Trophoblast cell (in vitro differentiated cells and primary cell): ENCODE measurements around the gene DHX35.

Source experiments
- DNase-seq, 2 donors: peaks; one replicate each; pipeline ENCODE4 v3.0.0-alpha.2; 2016
- H2AFZ ChIP-seq: 2 replicates; pipeline ENCODE4 v1.6.1; 2013; ENCODE audit warnings: low read length, moderate library complexity, mild to moderate bottlenecking; ENCODE audit not compliant: insufficient read depth, poor library complexity
- H2AK5ac ChIP-seq: 2 replicates; pipeline ENCODE4 v1.6.1; 2013; ENCODE audit warnings: mild to moderate bottlenecking, low read length
- H2BK120ac ChIP-seq: 2 replicates; pipeline ENCODE4 v1.6.1; 2013; ENCODE audit warnings: low read length, mild to moderate bottlenecking, moderate library complexity; ENCODE audit not compliant: insufficient read depth, poor library complexity
- H2BK12ac ChIP-seq: 2 replicates; pipeline ENCODE4 v1.6.1; 2013; ENCODE audit warnings: mild to moderate bottlenecking, low read length, moderate library complexity
- H2BK5ac ChIP-seq: 2 replicates; pipeline ENCODE4 v1.6.1; 2013; ENCODE audit warnings: low read length, low read depth, moderate library complexity, mild to moderate bottlenecking; ENCODE audit not compliant: poor library complexity
- H3K14ac ChIP-seq: 2 replicates; pipeline ENCODE4 v1.6.1; 2013; ENCODE audit warnings: mild to moderate bottlenecking, low read length
- H3K18ac ChIP-seq: 2 replicates; pipeline ENCODE4 v1.6.1; 2013; ENCODE audit warnings: mild to moderate bottlenecking, low read length
- H3K23ac ChIP-seq: 2 replicates; pipeline ENCODE4 v1.6.1; 2013; ENCODE audit warnings: low read length
- H3K27ac ChIP-seq: 2 replicates; pipeline ENCODE4 v1.5.1; 2013; ENCODE audit warnings: low read depth, mild to moderate bottlenecking, inconsistent platforms, low read length, moderate library complexity
- H3K27me3 ChIP-seq: 2 replicates; pipeline ENCODE4 v1.6.1; 2013; ENCODE audit warnings: inconsistent platforms, mild to moderate bottlenecking, low read length, moderate library complexity; ENCODE audit not compliant: insufficient read depth
- H3K36me3 ChIP-seq, 2 experiments: 1 replicate in 1 of 2; 2 replicates in 1 of 2; pipeline ENCODE4 v1.6.1; 2013; ENCODE audit warnings: low read length in 2 of 2, mild to moderate bottlenecking in 2 of 2, moderate library complexity in 1 of 2; ENCODE audit not compliant: insufficient read depth in 2 of 2, control insufficient read depth in 1 of 2
- H3K4ac ChIP-seq: 2 replicates; pipeline ENCODE4 v1.6.1; 2013; ENCODE audit warnings: low read depth, mild to moderate bottlenecking, low read length, moderate library complexity
- H3K4me1 ChIP-seq, 2 experiments: 1 replicate in 1 of 2; 2 replicates in 1 of 2; pipeline ENCODE4 v1.6.1; 2013; ENCODE audit warnings: low read length in 2 of 2, mild to moderate bottlenecking in 2 of 2, moderate library complexity in 1 of 2; ENCODE audit not compliant: insufficient read depth in 2 of 2, control insufficient read depth in 1 of 2
- H3K4me2 ChIP-seq: 2 replicates; pipeline ENCODE4 v1.6.1; 2013; ENCODE audit warnings: inconsistent platforms, mild to moderate bottlenecking, low read length, moderate library complexity
- H3K4me3 ChIP-seq: 2 replicates; pipeline ENCODE4 v1.5.1; 2013; ENCODE audit warnings: mild to moderate bottlenecking, low read depth, low read length, inconsistent platforms
- H3K79me1 ChIP-seq: one replicate; pipeline ENCODE4 v1.6.1; 2013; ENCODE audit warnings: low read length
- H3K79me2 ChIP-seq: 2 replicates; pipeline ENCODE4 v1.6.1; 2013; ENCODE audit warnings: low read length, mild to moderate bottlenecking; ENCODE audit not compliant: control insufficient read depth, insufficient read depth, poor library complexity
- H3K9ac ChIP-seq: 2 replicates; pipeline ENCODE4 v1.6.1; 2013; ENCODE audit warnings: mild to moderate bottlenecking, low read length
- H3K9me3 ChIP-seq: 2 replicates; pipeline ENCODE4 v1.6.1; 2013; ENCODE audit warnings: low read depth, mild to moderate bottlenecking, control low read depth, inconsistent platforms, low read length; ENCODE audit not compliant: insufficient read depth
- H4K12ac ChIP-seq: 2 replicates; pipeline ENCODE4 v1.6.1; 2013; ENCODE audit warnings: low read depth, mild to moderate bottlenecking, low read length, moderate library complexity
- H4K8ac ChIP-seq: 2 replicates; pipeline ENCODE4 v1.6.1; 2013; ENCODE audit warnings: low read depth, mild to moderate bottlenecking, low read length, moderate library complexity
- H4K91ac ChIP-seq: one replicate; pipeline ENCODE4 v1.6.1; 2013; ENCODE audit warnings: low read depth, mild to moderate bottlenecking, low read length, moderate library complexity
- WGBS: extraction: QIAGEN DNeasy Blood & Tissue Kit; methylation state at CpG from one replicate; pipeline ENCODE4 v1.1.7; 2013; ENCODE audit warnings: missing lambda C conversion rate; ENCODE audit not compliant: insufficient read length, insufficient coverage; ENCODE audit errors: extremely low coverage; 5-methylcytosine and 5-hydroxymethylcytosine counted together

DHX35 gene

GRCh38 chr20:38931984-38932383 lies 30.2 kb upstream of the DHX35 start:
- no peaks in the 10 kb centered on the region for H3K27me3 ChIP-seq

GRCh38 chr20:38932457-38933120 lies 29.6 kb upstream of the DHX35 start:
- peaks cover 0 to 3% of the 10 kb centered on the region in 2 experiments for H3K36me3 ChIP-seq
- no peak overlapping the region for H2AFZ ChIP-seq
- H2AK5ac ChIP-seq = no peak overlapping the region
- H3K9me3 ChIP-seq = no peaks in the 10 kb centered on the region
- WGBS = no CpG with 5 or more reads among the region's 9 CpGs
- H4K8ac ChIP-seq = peak overlapping the region; percentile 47
- DNase-seq = peak; percentile 52 to 83
- no peak overlapping the region for H2BK12ac ChIP-seq
- no peak overlapping the region for H4K91ac ChIP-seq
- H3K79me2 ChIP-seq = peaks cover 15% of the 10 kb centered on the region
- H2BK5ac ChIP-seq = peak overlapping the region; percentile 24
- H2BK120ac ChIP-seq = no peak overlapping the region
- H3K4me2 ChIP-seq = no peak overlapping the region
- H3K79me1 ChIP-seq = peaks cover 8% of the 10 kb centered on the region
- H3K18ac ChIP-seq = no peak overlapping the region
- no peaks in the 10 kb centered on the region for H3K27me3 ChIP-seq
- no peak overlapping the region for H3K27ac ChIP-seq
- H4K12ac ChIP-seq = no peak overlapping the region
- no peak overlapping the region for H3K4me3 ChIP-seq
- H3K23ac ChIP-seq = no peak overlapping the region
- peak overlapping the region; percentile 66 for H3K4ac ChIP-seq
- no peak overlapping the region for H3K9ac ChIP-seq
- H3K14ac ChIP-seq = peak overlapping the region; percentile 37
- peaks cover 19 to 33% of the 10 kb centered on the region in 2 experiments for H3K4me1 ChIP-seq

More at GRCh38 chr20:38931984-38932383, 30.2 kb upstream of the DHX35 start:
- H2BK12ac ChIP-seq = no peak overlapping the region
- peaks cover 19 to 31% of the 10 kb centered on the region in 2 experiments for H3K4me1 ChIP-seq
- H2AK5ac ChIP-seq = no peak overlapping the region
- H3K79me2 ChIP-seq = peaks cover 12% of the 10 kb centered on the region
- peaks cover 0 to 3% of the 10 kb centered on the region in 2 experiments for H3K36me3 ChIP-seq
- H4K91ac ChIP-seq = no peak overlapping the region
- no peak overlapping the region for H4K8ac ChIP-seq
- H3K14ac ChIP-seq = no peak overlapping the region
- H3K4me3 ChIP-seq = no peak overlapping the region
- no peak overlapping the region for H3K4me2 ChIP-seq
- no peak overlapping the region for H2BK120ac ChIP-seq
- no peak overlapping the region for H3K27ac ChIP-seq
- no peak overlapping the region for H3K9ac ChIP-seq
- H3K18ac ChIP-seq = no peak overlapping the region
- no peak overlapping the region for H4K12ac ChIP-seq
- no peaks in the 10 kb centered on the region for H3K9me3 ChIP-seq
- H2AFZ ChIP-seq = no peak overlapping the region
- H2BK5ac ChIP-seq = no peak overlapping the region
- no peak overlapping the region for H3K23ac ChIP-seq
- H3K4ac ChIP-seq = peak overlapping the region; percentile 48
- peaks cover 8% of the 10 kb centered on the region for H3K79me1 ChIP-seq
- peak in 1 of 2 donors; percentile 50 for DNase-seq
- WGBS = no CpG with 5 or more reads among the region's 4 CpGs

- no peak overlapping the region for H3K9ac ChIP-seq
- H3K4me2 ChIP-seq = no peak overlapping the region
- H3K9me3 ChIP-seq = no peaks in the 10 kb centered on the region
- H3K36me3 ChIP-seq = peaks cover 0 to 8% of the 10 kb centered on the region in 2 experiments
- no CpG with 5 or more reads among the region's 5 CpGs for WGBS
- no peaks in the 10 kb centered on the region for H3K27me3 ChIP-seq
- no peak overlapping the region for H3K18ac ChIP-seq
- no peak overlapping the region for H2AFZ ChIP-seq
- peaks cover 8% of the 10 kb centered on the region for H3K79me1 ChIP-seq
- H3K4me1 ChIP-seq = peaks cover 12 to 19% of the 10 kb centered on the region in 2 experiments
- no peak overlapping the region for H2AK5ac ChIP-seq
- H2BK12ac ChIP-seq = no peak overlapping the region
- H4K91ac ChIP-seq = no peak overlapping the region
- H2BK5ac ChIP-seq = no peak overlapping the region
- no peak overlapping the region for H4K8ac ChIP-seq
- H3K23ac ChIP-seq = no peak overlapping the region
- H3K79me2 ChIP-seq = peaks cover 12% of the 10 kb centered on the region
- no peak for DNase-seq
- H2BK120ac ChIP-seq = no peak overlapping the region
- H4K12ac ChIP-seq = no peak overlapping the region
- H3K4me3 ChIP-seq = no peak overlapping the region
- H3K4ac ChIP-seq = peak overlapping the region; percentile 43
- H3K27ac ChIP-seq = no peak overlapping the region
- no peak overlapping the region for H3K14ac ChIP-seq
These were observed 27.6 kb upstream of the DHX35 start for GRCh38 chr20:38934530-38934929.

GRCh38 chr20:38935285-38935684 lies 26.9 kb upstream of the DHX35 start:
- no peak overlapping the region for H3K4ac ChIP-seq
- H4K8ac ChIP-seq = no peak overlapping the region
- no peak overlapping the region for H2BK120ac ChIP-seq
- no peaks in the 10 kb centered on the region for H3K9me3 ChIP-seq
- peaks cover 8% of the 10 kb centered on the region for H3K79me1 ChIP-seq
- no peak overlapping the region for H3K27ac ChIP-seq
- no peak overlapping the region for H3K9ac ChIP-seq
- no peak overlapping the region for H2AFZ ChIP-seq
- H3K4me1 ChIP-seq = peaks cover 12 to 19% of the 10 kb centered on the region in 2 experiments
- no peak overlapping the region for H3K14ac ChIP-seq
- H3K36me3 ChIP-seq = peaks cover 0 to 8% of the 10 kb centered on the region in 2 experiments
- no CpG with 5 or more reads among the region's 3 CpGs for WGBS
- peak overlapping the region; percentile 34 for H4K91ac ChIP-seq
- no peak overlapping the region for H3K4me3 ChIP-seq
- H3K23ac ChIP-seq = no peak overlapping the region
- H2BK5ac ChIP-seq = no peak overlapping the region
- H3K27me3 ChIP-seq = no peaks in the 10 kb centered on the region
- DNase-seq = peak in 1 of 2 donors; percentile 34
- H3K18ac ChIP-seq = no peak overlapping the region
- no peak overlapping the region for H4K12ac ChIP-seq
- H2AK5ac ChIP-seq = no peak overlapping the region
- H3K79me2 ChIP-seq = peaks cover 10% of the 10 kb centered on the region
- no peak overlapping the region for H2BK12ac ChIP-seq
- H3K4me2 ChIP-seq = no peak overlapping the region
